ENCODE measurements around the gene TRAF2. TPM values are rescaled to one million over a fixed set of nuclear protein-coding genes. Genes with fewer than 3 reads are reported as not detected.

TRAF2 gene
- total RNA-seq, 6 experiments from 2014 or later: 5.8 to 8.8 (median 7.1) TPM

DNA sequence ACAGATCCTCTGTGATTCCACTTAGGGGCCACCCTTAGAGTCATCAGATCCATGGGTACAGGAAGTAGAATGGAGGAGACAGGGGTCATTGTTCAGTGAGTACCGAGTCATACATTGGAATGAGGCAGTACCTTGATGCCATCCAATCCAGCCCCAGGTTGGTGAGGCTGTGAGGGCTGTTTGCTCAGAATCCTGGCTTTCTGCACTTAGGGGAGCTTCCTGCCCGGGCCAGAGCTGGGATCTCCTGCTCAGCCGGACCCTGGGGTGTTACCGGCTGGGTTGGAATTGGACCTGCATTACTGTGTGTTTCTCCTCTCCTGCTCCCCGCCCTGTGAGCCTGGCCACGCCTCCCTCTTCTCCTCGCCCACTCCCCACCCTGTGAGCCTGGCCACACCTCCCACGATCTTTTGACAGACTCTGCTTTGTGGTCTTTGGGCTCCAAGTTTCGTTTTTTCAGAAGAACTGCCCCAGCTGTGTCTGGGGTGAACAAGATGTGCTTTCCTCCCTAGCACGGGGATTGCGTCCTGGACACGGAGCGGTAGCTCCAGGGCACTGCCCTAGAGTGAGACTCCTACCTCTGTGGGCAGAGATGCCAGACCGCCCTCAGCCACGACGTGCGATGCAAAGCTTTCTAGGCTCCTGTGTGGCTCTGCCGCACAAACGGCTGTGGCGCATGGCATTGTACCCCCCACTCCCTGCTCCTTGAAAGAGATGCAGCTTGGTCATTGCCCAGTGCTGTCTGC, 15.4 kb downstream of the TRAF2 start:
- peaks cover 0 to 23% (median 5%) of the 10 kb centered on the region in 4 donors for H3K36me3 ChIP-seq
- DNase-seq (peak in 1 of 3 donors; percentile 61), ATAC-seq (peak; percentile 28 to 63 (median 52))

DNA sequence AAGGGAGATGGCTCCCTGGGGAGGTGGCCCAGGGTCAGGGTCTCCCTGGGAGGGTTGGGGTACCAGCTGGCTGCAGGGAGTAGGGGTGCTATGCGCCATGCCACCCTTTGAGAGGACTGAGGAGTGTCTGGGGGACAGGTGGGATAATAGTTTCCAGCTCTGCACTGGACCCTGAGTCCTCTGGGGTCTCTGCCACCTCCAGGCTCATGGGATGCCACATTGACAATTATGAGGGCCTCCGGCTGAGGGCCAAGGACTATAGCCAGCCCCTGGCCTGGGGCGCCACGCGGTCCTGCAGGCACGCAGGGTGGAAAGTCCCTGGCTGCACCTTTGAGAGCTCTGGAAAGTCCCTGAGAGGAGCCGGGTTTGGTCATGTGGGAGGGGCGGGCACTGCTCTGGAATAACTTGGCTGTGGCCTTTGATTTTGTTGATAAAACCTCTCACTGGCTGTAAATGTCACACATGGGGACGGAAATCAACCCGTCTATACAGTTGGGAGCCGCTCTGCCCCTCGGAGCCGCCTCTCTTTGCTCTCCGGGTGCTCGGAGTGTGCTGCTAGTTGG, 16.0 kb downstream of the TRAF2 start:
- Histone ChIP-seq H3K36me3 (peaks cover 0 to 23% (median 5%) of the 10 kb centered on the region in 4 donors), H3K27me3 (no peaks in the 10 kb centered on the region), H3K4me3 (no peak overlapping the region), H3K9me3 (no peaks in the 10 kb centered on the region), H3K27ac (peak overlapping the region; percentile 80 to 89 (median 84)), H3K4me1 (peaks cover 0 to 30% (median 14%) of the 10 kb centered on the region in 4 donors)
- TF ChIP-seq, protein P1, sequence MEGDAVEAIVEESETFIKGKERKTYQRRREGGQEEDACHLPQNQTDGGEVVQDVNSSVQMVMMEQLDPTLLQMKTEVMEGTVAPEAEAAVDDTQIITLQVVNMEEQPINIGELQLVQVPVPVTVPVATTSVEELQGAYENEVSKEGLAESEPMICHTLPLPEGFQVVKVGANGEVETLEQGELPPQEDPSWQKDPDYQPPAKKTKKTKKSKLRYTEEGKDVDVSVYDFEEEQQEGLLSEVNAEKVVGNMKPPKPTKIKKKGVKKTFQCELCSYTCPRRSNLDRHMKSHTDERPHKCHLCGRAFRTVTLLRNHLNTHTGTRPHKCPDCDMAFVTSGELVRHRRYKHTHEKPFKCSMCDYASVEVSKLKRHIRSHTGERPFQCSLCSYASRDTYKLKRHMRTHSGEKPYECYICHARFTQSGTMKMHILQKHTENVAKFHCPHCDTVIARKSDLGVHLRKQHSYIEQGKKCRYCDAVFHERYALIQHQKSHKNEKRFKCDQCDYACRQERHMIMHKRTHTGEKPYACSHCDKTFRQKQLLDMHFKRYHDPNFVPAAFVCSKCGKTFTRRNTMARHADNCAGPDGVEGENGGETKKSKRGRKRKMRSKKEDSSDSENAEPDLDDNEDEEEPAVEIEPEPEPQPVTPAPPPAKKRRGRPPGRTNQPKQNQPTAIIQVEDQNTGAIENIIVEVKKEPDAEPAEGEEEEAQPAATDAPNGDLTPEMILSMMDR (IDR thresholded peaks at IDR 0.05): no peak
- TF ChIP-seq POLR2A (IDR thresholded peaks at IDR 0.05): peak; percentile 64
- WGBS (ENCODE audit: insufficient coverage, low coverage, low lambda C conversion rate, missing lambda C conversion rate): 5% methylated on average over 4 of the region's 15 CpGs
- intact Hi-C loops (cut with DNase I): no loop called here
- peak; percentile 90 to 94 (median 92) for DNase-seq
- peak; percentile 87 to 94 (median 93) for ATAC-seq

More for the DNA sequence above, 15.4 kb downstream of the TRAF2 start:
- H3K4me3 ChIP-seq: no peak overlapping the region
- H3K9me3 ChIP-seq: no peaks in the 10 kb centered on the region
- WGBS (ENCODE audit: insufficient coverage, low coverage, low lambda C conversion rate, missing lambda C conversion rate): 13% methylated on average over 5 of the region's 20 CpGs
- TF ChIP-seq, protein P1 (IDR thresholded peaks at IDR 0.05): no peak
- peak; percentile 32 for TF ChIP-seq POLR2A (IDR thresholded peaks at IDR 0.05)
- no peaks in the 10 kb centered on the region for H3K27me3 ChIP-seq
- H3K27ac ChIP-seq: peak overlapping the region; percentile 80 to 89 (median 84)
- H3K4me1 ChIP-seq: peaks cover 0 to 30% (median 14%) of the 10 kb centered on the region in 4 donors
- intact Hi-C loops (cut with DNase I): no loop called here

DNA sequence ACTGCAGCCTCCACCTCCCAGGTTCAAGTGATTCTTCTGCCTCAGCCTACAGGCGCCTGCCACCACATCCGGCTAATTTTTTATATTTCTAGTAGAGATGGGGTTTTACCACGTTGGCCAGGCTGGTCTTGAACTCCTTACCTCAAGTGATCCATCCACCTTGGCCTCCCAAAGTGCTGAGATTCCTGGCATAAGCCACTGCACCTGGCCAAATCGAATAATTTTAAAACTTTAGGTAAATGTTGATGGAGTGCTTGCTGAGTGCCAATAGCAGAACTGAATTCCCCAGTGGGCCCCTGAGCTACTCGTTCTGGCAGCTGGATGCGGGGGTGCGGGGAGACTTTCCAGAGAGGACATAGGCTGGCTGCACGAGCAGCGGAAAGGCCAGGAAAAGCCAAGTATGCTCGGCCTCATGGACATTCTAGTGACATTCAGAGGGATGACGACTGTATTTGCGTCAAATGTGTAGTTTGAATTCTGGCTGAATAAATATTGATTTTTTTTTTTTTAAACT, 16.8 kb downstream of the TRAF2 start:
- Histone ChIP-seq H3K4me3 (no peak overlapping the region), H3K36me3 (peaks cover 0 to 28% (median 6%) of the 10 kb centered on the region in 4 donors), H3K4me1 (peaks cover 0 to 30% (median 14%) of the 10 kb centered on the region in 4 donors), H3K27ac (peak overlapping the region; percentile 80 to 89 (median 84)), H3K27me3 (no peaks in the 10 kb centered on the region), H3K9me3 (no peaks in the 10 kb centered on the region)
- ATAC-seq (peak; percentile 19 to 65 (median 42)), DNase-seq (peak in 2 of 3 donors; percentile 73 to 80)
- TF ChIP-seq, protein P1 (IDR thresholded peaks at IDR 0.05): no peak
- TF ChIP-seq POLR2A (IDR thresholded peaks at IDR 0.05): no peak
- intact Hi-C loops (cut with DNase I): no loop called here
- 34% methylated on average over 12 of the region's 12 CpGs for WGBS (ENCODE audit: insufficient coverage, low coverage, low lambda C conversion rate, missing lambda C conversion rate)

DNA sequence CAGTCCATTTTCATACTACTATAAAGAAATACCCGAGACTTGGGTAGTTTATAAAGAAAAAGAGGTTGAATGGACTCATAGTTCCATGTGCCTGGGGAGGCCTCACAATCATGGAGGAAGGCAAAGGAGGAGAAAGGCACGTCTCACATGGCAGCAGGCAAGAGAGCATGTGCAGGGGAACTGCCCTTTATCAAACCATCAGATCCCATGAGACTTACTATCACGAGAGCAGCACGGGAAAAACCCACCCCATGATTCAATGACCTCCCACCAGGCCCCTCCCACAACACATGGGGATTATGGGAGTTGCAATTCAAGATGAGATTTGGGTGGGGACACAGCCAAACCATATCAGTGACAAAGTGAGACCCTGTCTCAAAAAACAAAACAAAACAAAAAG, 19.9 kb downstream of the TRAF2 start:
- no peak overlapping the region for H3K27ac ChIP-seq
- H3K27me3 ChIP-seq: no peaks in the 10 kb centered on the region
- H3K9me3 ChIP-seq: no peaks in the 10 kb centered on the region
- 77% methylated on average over 4 of the region's 4 CpGs for WGBS (ENCODE audit: insufficient coverage, low coverage, low lambda C conversion rate, missing lambda C conversion rate)
- no peak overlapping the region for H3K4me3 ChIP-seq
- ATAC-seq: no peak
- intact Hi-C loops (cut with DNase I): no loop called here
- H3K4me1 ChIP-seq: peaks cover 0 to 24% (median 14%) of the 10 kb centered on the region in 4 donors
- H3K36me3 ChIP-seq: peaks cover 0 to 10% (median 2%) of the 10 kb centered on the region in 4 donors
- TF ChIP-seq POLR2A (IDR thresholded peaks at IDR 0.05): no peak
- TF ChIP-seq, protein P1 (IDR thresholded peaks at IDR 0.05): no peak
- no peak for DNase-seq

Data from right lobe of liver (tissue), 6 donors.